NCI-H82 treated with DMSO at 0.1 percent for 48 hours (cell line): ENCODE data around the gene TRAPPC4.
"Not testable (repeated sequence)": the region's sequence is repeated elsewhere in the genome, so short reads cannot be mapped to it uniquely, and the experiment has no call there.

Source experiments
- DNase-seq: peaks from one replicate; lab custom pipeline; 2025; ENCODE audit not compliant: unreplicated experiment; lab: John Stamatoyannopoulos, UW

Gene TRAPPC4

DNA sequence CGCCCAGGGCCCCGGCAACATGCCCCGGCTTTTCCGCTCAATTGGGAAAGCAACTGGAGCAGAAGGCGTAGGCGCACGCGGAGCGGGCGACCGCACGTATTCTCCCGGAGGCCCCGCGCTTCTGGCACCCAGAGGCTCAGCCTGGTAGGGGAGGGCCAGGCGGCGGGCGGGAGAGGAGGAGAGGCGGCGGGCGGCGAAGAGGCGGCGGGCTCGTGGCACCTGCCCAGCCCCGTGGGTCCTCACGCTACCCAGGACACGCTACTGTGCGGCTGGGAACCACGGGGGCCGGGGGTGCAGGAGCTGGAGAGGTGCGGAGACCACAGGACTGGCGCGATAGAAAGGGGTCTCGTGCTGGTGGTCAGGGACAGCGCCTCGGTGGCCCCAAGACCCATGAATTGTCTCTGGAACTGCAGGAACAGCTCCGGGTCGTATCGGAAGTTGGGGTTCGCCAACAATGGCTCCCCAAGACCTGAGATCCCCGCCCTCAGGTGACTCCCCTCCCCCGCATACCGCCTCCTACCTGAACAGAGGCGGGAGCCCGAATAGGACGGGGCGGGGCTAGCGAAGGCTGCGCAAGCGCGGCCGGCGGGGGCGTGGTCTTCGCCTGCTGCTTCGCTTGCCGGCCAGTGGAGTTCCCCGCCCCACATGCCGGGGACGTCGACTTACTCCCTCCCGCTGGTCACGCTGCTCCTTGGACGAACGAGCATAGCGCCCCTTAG lies 11.9 kb downstream of the TRAPPC4 start, which contains the start of gene SLC37A4:
TSS of gene SLC37A4 (minus strand) at position 549 of the 719 bp plus-strand sequence.
- peak; percentile 83 for DNase-seq

DNA sequence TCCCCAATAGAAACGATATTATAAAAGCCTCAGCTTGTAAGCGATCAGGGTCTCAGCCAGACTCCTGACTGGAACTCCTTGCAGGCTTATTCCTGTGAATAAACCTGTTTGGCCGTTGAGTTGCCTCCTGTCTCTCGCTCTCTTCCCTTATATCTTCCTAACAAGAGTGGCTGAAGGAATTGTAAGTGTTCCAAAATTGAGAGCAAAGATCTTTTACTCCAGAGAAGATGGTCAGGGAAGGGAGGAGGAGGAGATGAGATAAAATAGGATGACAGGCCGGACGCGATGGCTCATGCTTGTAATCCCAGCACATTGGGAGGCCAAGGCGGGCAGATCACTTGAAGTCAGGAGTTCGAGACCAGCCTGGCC lies 13.3 kb downstream of the TRAPPC4 start:
- no peak for DNase-seq

DNA sequence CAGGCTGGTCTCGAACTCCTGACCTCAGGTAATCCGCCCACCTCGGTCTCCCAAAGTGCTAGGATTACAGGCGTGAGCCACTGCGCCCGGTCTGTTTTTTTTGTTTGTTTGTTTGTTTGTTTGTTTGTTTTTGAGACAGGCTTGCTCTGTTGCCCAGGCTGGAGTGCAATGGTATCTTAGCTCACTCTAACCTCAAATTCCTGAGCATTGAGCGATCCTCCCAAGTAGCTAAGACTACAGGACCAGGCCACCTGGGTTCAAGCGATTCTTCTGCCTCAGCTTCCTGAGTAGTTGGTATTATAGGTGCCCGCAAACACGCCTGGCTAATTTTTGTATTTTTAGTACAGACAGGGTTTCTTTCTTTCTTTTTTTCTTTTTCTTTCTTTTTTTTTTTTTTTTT lies 14.9 kb downstream of the TRAPPC4 start:
- not testable (repeated sequence) for DNase-seq

DNA sequence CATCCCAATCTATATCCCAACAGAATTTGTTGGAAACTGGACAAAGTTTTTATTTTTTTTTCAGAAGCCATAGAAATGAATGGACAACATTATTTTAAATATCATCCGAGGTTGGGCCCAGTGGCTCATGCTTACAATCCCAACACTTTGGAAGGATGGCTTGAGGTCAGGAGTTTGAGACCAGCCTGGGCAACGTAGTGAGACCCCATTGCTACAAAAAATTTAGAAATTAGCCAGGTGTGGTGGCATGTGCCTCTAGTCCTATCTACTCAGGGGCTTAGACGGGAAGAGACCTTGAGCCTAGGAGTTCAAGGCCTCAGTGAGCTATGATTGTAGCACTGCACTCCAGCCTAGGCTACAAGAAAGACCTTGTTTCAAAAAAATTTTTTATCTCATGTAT lies 16.2 kb downstream of the TRAPPC4 start:
- no peak for DNase-seq

DNA sequence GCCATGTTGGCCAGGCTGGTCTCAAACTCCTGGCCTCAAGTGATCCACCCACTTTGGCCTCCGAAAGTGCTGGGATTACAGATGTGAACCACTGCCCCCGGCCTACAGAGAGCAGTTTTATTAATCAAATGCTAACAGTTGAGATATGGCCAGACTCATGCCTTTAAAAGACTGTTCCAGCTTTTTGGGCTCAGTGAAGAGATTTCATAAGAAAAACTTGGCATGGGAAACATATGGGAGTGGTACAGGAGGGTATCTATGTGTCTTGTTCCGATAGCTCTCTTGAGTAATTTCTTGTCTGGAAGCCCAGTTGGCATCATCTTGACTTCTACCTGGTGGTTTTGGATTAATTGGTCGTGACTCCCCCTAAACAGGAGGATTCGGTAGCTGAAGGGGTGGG lies 20.3 kb downstream of the TRAPPC4 start:
- no peak for DNase-seq

DNA sequence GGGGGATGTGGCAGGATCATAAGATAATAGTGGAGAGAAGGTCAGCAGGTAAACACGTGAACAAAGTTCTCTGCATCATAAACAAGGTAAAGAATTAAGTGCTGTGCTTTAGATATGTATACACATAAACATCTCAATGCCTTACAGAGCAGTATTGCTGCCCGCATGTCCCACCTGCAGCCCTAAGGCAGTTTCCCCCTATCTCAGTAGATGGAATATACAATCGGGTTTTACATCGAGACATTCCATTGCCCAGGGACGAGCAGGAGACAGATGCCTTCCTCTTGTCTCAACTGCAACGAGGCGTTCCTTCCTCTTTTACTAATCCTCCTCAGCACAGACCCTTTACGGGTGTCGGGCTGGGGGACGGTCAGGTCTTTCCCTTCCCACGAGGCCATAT lies 20.9 kb downstream of the TRAPPC4 start:
- DNase-seq = not testable (repeated sequence)

DNA sequence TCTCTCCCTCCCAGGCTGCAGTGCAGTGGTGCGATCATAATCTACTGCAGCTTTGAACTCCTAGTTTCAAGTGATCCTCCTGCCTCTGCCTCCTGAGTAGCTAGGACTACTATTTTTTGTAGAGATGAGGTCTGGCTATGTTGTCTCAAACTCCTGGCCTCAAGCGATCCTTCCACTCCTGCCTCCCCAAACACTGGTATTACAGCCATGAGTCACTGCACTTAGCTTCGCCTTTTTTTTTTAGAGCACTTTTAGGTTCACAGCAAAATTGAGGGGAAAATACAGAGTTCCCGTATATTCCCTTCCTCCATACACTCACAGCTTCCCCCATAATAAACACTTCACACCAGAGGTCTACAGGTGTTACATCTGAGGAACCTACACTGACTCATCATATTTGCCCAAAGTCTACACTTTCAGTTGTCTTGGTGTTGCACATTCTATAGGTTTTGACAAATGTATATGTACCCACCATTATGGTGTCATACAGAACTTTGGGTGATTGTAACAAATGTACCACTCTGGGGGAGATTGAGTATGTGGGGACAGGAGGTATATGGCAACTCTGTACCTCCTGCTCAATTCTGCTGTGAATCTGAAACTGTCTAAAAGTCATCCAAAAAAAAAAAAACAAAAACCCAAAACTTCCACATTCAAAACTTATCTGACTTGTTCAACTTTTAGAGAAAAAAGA lies 23.4 kb downstream of the TRAPPC4 start:
- DNase-seq = no peak

DNA sequence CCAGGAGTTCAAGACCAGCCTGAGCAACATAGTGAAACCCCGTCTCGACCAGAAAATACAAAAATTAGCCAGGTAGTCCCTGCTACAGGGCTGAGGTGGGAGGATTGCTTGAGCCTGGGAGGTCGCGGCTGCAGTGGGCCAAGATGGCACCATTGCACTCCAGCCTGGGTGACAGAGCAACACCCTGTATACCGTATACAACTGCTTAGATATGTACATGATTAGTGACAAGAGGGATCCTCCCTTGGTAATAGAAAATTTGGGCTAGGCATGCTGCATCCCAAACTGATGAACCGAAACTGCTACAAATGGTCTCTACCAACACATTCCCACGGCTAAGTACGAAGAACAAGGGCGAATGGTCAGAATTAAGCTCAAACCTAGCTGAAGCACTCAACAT lies 24.4 kb downstream of the TRAPPC4 start:
- no peak for DNase-seq

DNA sequence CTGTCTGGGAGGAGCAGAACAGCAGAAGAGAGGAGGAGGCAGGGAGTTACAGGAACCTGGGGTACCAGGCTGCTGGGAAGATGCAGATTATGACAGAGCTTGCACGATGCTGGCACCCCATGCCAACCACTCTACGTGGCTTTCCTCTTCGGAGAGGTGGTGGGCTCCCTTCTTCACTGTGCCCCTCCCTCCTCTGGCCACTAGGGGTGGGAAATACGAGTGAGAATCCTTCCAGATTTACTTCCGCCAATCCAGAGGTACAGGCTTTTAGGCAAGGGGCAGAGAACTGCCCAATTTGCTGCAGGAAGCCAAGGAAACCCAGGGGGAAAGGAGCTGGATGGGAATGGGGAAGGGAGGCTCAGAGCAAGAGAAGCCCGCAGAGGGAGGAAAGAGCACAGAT lies 26.1 kb downstream of the TRAPPC4 start:
- DNase-seq = no peak

DNA sequence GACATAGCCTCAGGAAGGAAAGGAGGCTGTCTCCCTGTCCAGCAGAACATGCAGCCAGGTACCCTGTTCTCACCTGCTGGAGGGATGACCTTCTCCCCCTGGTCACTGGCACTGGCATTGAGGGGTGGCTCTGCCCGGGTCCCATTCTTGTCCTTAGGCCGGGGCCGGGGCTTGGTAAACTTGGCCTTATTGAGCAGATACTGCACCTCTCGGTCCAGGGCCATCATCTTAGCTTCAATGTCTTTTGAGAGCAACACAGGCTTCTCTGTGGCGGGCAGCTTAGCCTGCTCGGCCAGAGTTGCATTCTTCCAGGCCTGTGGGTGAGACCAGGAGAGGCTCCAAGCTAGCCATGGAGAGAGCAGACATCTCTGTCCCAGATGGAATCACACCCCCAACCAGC lies 27.9 kb downstream of the TRAPPC4 start:
- DNase-seq = no peak

DNA sequence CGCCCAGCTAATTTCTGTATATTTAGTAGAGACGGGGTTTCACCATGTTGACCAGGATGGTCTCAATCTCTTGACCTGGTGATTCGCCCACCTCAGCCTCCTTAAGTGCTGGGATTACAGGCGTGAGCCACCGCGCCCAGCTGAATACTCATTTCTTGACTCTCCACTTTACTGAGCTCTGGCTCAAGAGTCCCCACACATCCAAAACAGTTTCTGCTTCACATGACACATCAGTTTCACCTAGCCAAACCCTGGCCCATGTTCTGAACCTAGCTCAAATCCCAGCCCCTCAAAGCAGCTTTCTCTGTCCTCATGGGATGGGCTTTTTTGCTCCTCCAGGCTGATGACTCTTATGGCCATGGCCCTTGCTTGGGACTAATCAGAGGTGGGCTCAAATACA lies 28.6 kb downstream of the TRAPPC4 start:
- no peak for DNase-seq

DNA sequence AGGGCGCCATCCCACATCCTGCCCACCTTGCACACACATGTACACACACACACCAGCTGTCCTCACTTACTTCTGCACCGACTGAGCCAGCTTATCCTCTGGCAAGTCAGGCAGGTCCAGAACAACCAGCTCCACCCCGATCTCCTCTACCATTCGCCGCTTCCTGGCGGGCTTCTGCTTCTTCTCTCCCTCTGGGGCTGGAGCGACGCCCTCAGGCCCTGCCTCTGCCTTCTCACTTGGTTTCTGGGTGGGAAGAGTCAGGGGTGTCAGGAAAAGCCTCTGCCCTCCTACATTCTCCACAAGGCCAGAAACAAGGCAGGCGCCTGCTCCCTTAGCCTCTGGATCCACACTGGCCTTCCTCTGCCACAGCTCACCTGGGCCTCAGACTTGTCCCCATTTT lies 30.1 kb downstream of the TRAPPC4 start:
- no peak for DNase-seq

DNA sequence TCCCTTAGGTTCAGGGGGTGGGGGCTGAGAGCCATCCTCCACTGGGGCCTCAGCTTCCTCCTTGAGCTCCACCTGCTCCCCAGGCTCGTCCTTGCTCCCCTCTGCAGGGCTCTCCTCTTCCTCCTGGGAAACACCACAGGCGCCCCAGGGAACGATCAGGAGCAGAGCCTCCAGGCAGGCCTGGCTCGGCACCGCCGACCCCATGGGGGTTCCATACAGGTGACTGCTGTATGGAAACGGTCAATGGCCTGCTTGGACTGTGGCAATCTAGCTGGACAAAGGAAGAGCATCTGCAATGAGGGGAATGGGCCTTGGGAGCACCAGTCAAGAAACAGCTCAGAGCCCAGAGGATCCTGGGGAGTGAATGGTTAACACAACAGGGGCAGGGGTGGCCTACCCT lies 30.5 kb downstream of the TRAPPC4 start:
- DNase-seq = no peak

DNA sequence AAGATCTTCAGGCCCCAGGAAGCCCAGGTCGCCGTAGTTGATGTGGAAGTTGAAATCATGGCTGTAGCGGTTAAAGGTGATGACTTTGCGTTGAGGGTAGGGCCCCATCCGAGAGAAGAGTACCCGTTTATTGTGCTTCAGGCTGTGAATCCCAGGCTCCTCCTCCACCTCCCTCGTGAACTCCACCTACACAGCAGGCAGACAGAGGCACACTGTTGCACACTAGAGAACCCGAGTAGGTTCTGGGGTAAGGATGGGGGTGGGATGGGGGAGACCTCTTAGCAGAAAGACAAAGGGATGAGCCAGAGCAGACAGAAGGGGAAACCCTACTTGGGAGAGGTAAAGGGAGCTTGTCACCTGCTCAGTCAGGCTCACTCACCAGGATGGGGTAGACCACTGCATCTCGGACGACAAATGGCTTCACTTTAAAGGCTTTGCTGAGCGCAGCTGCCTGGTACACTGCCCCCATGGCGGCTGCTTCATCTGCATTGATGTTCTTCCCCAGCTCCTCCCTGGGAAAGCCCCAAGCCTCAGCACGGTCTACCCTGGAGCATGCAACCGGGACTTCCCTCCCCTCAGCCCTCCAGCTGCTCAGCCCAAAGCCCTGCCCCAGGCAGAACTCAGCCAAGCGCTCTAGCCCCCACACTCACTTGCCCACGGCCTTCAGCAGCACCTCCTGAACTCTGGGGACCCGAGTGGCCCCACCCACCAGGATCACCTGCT lies 33.0 kb downstream of the TRAPPC4 start:
- DNase-seq = no peak

DNA sequence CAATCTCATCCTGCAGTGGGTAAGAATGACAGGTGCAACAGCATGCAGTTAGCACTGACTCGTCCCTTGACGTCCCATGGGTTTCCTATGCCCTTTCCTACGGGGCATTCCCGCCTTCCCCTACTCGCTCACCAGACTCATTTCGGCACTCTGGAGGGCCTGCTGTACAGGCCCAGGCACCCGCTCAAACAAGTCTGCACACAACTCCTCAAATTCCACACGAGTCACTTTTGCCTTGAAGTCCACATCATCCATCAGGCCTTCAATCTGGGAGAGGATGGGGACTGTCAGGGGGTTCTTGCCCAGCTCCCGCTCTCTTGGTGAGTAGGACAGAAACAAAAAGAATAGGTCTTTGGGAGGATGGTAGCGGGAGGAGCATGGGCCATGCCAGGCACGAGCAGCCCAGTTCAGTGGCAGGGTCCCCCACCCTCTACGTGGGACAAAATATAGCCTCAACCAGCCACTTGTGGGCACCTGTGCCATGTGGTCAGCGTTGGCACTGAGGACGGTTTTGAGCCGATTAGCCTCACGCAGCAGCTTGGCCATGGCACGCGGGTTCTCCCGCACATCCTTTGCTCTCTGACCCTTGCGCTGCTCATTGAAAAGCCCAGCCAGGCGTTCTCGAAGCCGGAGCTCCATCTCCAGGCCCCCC lies 33.7 kb downstream of the TRAPPC4 start:
- DNase-seq = no peak

DNA sequence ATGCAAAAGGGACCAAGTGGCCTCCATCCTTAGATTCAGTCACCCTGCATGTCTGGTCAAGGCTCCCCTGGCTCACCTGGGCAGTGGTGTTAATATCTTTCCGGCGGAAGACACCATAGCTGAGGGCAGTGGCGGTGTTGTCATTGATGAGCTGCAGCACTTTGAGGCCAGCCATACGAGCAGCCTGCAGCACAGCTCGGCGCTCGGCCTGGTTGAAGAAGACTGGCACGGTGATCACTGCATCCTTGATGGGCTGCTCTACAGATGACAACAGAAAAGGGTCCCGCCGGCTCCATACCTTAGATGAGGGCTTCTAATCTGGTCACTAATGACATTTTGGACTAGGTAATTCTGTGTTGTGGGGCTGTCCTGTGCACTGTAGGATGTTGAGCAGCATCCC lies 35.9 kb downstream of the TRAPPC4 start:
- DNase-seq = no peak

DNA sequence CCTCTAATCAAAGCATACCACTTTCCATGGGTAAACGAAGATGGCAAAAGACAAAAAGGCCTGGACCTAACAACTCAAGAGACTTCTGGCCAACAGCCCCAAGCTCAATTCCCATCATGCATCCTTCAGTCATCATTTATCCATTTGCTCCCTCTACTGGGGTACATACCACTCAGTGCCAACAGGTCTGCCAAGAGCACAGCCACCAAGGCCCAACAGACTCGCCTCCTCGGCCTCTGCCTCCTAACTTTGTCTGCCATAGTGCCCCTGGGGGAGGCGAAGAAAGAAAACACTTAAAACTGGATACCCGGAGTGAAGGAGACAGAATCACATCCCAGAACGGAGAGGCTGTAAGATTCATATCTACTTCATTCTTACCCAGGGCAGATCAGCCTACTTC lies 37.3 kb downstream of the TRAPPC4 start:
- DNase-seq = no peak

DNA sequence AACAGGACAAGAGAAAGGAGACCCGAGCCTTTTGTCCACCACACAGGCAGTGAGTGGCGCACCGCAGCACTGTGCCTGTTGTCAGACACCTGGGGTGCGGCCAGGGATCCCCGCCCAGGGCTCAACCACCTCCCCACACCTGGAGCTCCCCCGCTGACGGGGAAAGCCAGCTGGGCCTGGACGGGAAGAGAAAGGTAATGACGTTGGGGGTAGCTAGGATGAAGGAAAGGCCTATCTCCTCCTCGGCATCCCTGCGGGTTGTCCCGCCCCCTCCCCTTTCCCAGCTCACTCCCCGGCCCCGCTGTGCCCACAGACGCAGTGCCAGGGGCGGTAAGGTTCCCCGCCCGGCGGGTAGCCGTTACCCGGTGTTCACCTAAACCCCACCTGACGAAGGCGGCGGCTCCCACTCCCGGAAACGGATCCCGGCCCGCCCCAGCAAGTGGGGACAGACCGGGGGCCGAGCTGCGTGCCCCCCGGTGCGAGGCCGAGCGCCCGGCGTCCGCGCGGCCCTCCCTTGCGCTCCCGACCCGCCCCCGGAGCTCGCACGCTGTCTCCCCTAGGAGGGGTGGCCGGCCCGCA lies 37.9 kb downstream of the TRAPPC4 start:
- no peak for DNase-seq

DNA sequence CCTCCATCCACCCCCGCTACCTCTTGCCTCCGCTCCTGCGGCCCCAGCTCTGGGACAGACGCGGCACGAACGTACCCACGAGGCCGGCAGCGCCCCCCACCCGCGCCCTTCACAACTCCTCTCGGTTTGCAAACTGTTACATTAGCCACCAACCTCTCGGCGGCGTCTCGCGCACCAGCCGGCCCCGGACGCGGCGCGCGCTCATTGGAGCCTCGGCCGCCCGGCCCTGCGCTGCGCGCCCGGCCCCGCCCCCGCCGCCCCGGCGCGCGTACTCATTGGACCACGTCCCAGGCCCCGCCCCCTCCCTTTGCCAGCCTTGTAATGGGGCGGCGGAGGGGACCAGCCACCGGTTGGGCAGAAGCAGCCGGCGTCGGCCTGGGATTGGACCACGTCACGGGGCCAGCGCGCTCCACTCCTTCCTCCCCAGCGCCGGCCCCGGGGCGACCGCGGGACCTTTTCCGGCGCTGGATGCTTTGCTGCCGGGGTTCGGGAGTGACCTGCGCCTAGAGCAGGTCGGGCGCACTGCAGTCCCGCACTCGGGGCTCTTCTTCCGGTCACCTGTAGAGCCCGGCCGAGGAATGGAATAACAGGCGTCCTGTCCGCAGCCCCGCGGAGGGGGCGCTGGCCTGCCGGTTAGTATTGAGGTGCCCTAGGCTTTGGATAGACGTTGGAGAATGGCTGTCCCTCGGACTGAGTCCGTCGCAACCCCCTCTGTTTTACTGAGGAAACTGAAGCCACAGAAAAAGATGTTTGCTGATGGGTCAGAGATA lies 38.6 kb downstream of the TRAPPC4 start, which contains the start of gene HYOU1:
TSS of gene HYOU1 (minus strand) at position 206 of the 770 bp plus-strand sequence. CDS start 1,045 bp downstream, outside the sequence.
- peak; percentile 77 for DNase-seq

DNA sequence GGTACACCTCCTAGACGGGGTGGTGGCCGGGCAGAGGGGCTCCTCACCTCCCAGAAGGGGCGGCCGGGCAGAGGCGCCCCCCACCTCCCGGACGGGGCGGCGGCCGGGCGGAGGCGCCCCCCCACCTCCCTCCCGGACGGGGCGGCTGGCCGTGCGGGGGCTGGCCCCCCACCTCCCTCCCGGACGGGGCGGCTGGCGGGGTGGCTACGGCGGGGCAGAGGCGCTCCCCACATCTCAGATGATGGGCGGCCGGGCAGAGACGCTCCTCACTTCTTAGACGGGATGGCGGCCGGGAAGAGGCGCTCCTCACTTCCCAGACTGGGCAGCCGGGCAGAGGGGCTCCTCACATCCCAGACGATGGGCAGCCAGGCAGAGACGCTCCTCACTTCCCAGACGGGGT lies 40.6 kb downstream of the TRAPPC4 start:
- not testable (repeated sequence) for DNase-seq
